GM19351 (cell line): Measurements from ENCODE around the gene SGIP1.
"Not testable (repeated sequence)": the region's sequence is repeated elsewhere in the genome, so short reads cannot be mapped to it uniquely, and the experiment has no call there.

Experiments used
- ATAC-seq: cut with Tn5 transposase; IDR thresholded peaks from one replicate; pipeline ENCODE4 v1.9.1; 2021; ENCODE audit warnings: mild to moderate bottlenecking, moderate library complexity; ENCODE audit not compliant: unreplicated experiment

The SGIP1 gene

DNA sequence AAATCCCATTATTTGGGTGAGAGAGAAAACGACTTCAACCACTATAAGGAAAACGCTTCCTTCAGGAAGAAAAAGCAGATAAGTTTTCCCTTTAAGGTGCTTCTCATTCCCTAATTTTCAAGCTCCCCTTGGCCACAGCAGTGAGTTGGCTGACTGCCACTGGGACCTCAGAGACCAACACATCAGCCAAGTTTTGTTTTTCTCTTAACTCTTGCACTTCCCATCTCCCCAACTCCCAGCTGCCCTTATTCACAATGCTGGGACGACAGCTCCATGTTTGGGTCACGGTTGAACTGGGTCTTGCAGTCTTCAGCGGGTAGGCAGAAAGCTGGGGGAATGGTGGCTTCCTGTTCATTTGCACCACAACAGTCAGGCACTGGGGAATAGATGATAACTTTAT lies 18.9 kb downstream of the SGIP1 start:
- ATAC-seq, result no peak

DNA sequence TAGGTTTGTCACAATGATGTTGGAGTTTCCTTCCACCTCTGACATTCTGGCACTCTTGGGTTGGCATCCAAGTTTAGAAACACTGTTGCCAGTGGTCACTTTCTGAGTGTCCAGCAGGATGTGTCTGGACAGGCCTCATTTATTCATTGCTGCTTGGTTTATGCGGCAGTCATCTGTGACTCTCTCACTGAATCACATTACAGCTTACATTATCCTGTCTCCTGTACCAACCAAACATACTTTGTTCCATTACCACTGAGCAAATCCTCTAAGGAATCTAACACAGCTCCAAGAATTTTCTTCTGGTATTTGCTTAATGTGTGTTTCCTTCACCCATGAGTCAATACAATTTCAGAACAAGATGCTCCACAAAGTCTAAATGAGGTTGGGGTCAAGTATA lies 19.9 kb downstream of the SGIP1 start:
- no peak for ATAC-seq

DNA sequence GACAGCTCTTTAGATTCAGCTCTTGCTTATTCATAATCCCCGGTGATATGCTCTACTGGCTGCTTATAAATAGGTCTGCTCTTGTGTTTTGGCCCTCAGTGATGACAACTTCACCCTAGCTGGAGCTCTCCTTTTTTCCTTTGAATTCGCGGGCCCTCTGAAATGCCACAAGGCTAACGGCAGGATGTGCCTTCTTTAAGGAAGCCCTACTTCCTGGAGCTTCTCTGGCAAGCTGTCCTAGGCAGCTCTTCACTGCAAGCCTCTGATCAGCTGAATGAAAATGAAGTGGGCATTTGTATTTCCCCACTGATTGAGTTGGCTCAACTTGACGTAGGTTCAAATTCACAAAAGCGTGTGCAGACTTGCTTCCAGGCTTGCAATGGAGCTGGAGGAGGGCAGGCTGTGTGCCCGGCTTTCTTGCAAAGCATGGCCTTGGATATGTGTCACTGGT lies 22.2 kb downstream of the SGIP1 start:
- ATAC-seq, result no peak

- no peak for ATAC-seq
Measured at GRCh38 chr1:66557157-66557556, 23.2 kb downstream of the SGIP1 start.

DNA sequence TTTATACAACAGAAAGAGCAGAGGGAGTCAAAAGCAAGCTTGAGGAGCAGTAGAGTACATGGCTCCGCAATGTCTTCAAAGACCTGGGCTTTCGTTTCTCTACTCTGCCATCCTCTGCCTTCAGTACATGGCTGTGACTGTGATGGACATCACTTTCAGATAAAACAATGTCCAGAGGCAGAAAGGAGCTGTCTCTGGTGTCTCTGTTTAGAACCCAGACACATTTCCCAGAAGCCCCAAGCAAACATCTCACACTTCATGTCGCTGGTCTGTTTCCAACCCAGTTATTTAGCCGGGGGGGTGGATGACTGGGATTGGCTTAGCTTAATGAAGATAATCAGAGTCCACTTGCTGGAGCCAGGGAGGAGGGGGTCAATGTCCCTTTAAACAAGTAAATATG lies 25.6 kb downstream of the SGIP1 start:
- ATAC-seq, result no peak

DNA sequence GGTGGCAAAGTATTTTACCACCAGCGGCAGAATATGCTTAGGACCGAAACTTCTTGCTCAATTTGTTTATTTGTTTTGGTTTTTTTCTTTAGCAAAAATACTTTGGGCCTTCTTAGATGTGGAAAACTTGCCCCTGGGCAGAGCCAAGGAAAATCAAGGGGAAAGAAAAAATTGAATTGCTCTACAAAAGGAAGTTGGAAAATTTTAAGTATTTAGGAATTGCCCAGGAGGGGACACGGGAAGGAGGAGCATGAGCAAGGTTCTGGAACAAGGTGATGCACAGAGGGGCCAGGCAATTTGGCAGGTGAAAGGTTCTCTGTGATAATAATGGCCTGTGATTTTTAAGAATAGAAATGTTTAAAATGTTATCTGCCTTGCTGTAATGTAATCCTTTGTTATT lies 28.6 kb downstream of the SGIP1 start:
- no peak for ATAC-seq

GRCh38 chr1:66563094-66563800 lies 29.3 kb downstream of the SGIP1 start:
- ATAC-seq, result no peak

DNA sequence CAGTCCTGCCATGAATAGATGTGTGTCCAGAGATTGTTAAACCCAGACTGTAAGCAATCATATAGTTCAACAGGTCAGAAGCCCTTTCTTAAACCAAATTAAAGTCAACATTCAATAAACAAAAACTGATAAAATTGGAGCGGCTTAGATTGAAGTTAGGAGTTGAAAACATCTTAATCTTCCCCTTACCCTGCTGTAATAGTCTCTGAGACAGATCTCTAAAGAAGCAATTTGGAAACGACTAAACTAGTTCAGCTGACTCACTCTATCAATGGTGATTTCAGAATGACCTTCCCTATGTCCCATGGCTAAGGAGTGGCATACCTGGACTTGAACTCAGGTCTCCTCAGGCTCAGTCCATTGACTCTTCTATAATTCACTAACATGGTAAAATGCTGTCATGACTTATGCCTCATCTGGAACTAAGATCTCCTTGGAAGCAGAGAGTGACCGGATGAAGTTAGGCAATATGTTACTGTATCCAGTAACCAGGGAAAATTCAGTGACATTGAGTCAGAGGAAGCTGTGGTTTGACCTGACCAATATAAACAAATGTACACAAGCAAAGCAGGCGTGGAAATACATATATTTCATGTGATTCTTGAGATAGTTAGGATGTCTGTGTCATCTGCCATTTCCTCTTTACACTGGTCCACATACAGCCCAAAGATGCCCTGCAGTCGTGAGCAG lies 30.1 kb downstream of the SGIP1 start:
- ATAC-seq, result no peak

- no peak for ATAC-seq
Measured at GRCh38 chr1:66570196-66570595, 36.2 kb downstream of the SGIP1 start.

DNA sequence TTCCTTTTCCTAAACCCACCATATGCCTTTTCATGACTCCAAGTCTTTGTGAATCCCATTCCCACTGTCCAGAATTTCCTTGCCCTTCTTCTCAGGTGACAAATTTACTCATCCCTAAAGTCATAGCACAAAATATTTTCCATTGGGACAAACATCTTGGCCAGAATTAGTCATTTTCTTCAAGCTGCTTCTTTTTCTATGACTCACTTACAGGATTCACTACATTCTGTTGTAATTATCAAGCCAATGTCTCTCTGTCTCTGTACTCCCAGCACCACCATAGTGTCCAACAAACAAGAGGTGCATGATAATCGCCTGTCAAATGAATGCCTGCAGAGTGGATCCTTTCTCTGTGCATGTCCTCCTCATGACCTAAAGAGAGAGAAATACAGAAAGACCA lies 37.8 kb downstream of the SGIP1 start:
- no peak for ATAC-seq

DNA sequence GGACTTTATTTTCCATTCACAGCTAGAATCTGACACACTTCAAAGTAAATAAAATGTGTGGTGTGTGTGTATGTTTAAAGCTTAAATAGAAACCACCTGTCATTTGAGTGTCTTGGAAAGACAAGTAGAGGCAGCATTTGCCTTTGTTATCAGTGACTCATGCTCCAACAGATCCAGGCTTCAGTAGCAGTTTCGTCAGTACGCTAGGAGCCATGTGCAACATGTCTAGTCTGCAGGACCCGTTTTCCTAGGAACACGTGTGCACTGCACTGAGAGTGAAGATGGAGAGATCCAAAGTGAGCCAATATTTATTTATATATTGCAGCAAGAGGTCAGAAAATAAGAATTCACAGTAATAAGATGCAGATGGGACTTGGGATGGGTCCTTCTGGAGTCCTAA lies 41.8 kb downstream of the SGIP1 start:
- no peak for ATAC-seq

- no peak for ATAC-seq
Measured at GRCh38 chr1:66576645-66577044, 42.7 kb downstream of the SGIP1 start.

DNA sequence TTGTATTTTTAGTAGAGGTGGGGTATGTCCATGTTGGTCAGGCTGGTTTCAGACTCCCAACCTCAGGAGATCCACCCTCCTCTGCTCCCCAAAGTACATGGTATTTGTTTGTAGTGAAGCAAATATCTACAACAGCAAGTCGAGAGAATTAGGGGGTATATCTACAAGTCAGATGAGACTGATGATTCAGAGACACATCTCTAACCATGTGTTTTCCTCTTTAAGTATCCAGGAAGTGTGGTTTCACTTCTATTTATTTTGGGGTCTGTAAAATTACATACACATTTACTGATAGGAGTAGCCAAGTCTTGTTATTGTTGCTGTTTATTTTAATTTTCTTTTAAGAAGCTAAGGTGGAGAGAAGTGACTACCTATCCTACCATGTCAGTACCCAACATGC lies 44.9 kb downstream of the SGIP1 start:
- no peak for ATAC-seq

DNA sequence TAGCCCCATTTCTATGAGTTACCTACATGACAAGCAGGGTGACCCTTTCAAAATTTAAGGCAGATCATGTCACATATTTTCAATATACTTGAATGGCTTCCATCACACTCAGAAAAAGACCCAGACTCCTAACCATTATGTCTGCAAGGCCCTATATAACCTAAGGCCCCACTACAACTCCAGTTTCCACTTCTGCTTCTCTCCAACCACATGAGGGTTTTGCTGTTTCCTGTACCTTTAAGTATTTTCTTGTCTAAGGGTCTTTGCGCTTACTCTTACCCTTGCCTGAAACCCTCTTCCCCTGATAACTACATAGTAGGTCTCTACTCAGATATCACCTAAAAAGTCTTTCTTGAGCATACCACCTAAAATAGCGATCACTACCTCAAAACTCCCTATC lies 46.1 kb downstream of the SGIP1 start:
- no peak for ATAC-seq

DNA sequence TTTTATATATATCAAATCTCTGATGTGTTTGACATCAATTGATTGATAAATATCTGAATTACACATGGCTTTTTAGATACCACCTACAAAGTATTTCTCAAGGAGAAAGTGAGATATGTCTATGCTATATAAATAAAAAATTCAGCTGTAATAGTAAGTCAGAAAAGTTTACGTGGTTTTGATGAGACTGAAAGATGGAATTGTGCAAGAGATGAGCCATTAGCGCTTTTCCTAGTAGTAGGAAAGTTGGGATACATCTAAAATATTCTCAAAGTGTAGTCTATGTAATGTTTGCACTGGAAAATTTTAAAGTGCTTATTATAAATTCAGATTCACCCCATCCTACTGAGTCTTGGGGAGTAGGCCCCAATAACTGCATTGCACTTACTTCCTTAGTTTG lies 49.1 kb downstream of the SGIP1 start:
- no peak for ATAC-seq

DNA sequence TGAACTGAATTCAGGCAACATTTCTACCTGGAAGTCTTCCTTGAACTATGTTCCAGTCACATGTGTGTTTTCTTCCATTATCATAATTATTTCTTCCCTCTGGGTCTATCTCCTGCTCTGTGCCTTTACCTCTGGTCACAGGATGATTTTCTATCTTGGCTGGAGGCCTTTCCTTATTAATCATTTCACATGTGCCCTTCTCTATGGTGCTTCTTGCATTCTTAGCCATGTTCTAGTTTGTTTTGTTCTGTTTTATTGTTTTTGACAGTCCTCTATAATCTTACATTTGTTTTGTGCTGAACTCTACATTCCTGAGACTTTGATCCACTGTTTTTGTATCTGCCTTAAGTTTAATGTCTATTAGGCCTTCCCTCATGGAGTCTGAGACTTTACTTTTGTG lies 51.0 kb downstream of the SGIP1 start:
- no peak for ATAC-seq

DNA sequence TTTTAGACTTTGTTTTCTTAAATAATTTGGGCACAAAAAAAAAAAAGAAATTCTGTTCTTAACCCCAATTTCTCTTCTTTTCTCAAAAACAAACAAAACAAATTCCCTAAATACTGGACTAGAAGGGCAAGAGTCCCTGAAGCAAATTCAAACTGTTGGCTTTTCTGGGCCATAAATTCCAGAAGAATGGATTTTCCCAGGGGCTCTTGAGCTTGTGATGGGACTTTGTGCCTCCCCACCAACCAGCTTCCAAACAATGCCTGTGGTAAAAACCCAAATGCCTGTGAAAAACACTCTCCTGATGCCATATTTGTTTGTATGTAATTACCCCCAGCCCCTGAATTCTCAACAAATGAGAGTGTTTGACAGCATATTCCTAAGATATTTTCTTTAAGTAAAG lies 55.4 kb downstream of the SGIP1 start:
- ATAC-seq, result no peak

- not testable (repeated sequence) for ATAC-seq
Measured at GRCh38 chr1:66592106-66592507, 58.2 kb downstream of the SGIP1 start.

- ATAC-seq, result no peak
Measured at GRCh38 chr1:66596191-66596590, 62.2 kb downstream of the SGIP1 start.

DNA sequence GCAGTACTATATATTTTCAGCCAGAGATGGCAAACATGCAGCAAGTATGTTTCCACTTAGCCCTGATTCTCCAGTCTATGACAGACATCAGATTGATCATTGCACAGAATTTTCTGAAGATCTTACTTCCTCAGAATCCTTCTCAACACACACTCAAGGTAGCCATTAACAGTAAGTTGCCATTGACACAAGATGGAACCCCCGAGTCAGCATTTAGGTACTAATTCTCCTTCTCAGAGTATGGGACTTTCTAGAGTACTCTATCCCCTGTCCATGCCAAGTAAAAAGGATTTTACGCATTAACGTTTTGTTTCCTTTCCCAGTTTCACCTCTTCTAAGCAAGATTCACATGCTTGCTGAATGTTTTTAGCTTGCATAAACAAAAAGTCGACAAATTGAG lies 63.5 kb downstream of the SGIP1 start:
- no peak for ATAC-seq

DNA sequence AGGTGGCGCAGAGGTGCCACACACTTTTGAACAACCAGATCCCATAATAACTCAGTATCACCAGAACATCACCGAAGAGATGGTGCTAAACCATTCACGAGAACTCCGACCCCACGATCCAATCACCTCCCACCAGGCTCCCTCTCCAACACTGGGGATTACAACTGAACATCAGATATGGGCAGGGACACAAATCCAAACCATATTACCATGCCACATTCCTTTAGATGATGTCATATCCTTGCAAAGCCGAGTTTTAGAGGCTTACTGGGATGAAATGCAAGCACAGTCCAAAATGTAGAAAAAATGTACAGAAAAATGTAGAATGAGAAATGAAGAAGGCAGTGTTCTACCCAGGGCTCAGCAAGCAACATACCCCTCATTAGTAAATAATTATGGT lies 64.7 kb downstream of the SGIP1 start:
- no peak for ATAC-seq

DNA sequence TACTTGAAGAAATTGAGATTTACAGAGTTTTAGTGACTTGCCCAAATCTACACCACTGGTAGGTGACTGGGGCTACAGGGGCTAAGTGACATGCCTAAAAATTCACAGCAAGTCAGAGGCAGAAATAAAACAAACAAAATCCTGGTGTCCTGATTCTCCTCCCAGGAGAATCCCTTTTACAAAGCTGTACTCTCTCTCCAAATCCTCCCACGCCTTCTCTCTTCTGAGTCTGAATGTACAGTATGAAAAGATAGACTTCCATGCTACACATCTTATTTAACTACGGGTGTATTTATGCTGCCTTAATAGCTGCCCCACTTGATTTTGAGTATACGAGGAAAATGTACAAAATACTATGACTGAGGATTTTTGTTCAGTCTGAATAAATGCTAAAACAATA lies 65.4 kb downstream of the SGIP1 start:
- ATAC-seq, result no peak
